ENCODE measurements around the gene TMEM39B.
"Not testable (repeated sequence)": the region's sequence is repeated elsewhere in the genome, so short reads cannot be mapped to it uniquely, and the experiment has no call there.

The TMEM39B gene

DNA sequence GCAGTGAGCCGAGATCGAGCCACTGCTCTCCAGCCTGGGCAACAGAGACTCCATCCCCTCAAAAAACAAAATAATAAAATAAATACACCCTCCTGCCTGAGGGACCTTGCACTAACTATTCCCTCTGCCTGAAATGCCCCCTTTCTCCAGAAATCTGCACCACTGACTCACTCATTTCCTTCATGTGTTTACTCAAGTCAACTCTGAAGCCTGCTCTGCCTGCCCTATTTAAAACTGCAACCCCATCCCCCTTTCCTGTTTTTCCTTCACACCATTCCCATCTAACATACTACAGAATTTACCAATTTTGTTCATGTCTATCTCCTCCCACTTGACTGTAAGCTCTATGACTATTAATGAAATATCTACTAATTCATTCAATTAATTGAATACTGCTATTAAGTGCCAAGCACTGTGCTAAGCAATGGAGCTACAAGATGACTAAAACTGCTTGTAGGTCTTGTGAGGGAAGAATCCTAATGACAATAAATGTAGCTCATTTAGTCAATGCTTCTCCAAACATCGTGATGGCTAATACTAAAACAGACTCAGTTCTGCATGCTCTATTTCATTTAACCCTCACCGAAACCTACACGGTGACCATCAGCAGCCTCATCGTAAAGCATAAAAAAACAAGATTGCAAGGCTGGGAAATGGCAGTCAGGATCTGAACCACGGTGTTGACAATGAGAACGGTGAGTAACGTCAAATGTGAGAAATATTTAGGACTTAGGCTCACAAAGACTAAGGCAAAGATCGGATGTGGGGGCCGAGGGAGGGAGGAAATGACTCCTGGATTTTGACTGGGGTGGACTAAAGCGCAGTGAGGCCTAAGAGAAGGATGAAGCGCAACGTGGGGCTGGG, 749 bp upstream of the TMEM39B start:
- no peak for DNase-seq

DNA sequence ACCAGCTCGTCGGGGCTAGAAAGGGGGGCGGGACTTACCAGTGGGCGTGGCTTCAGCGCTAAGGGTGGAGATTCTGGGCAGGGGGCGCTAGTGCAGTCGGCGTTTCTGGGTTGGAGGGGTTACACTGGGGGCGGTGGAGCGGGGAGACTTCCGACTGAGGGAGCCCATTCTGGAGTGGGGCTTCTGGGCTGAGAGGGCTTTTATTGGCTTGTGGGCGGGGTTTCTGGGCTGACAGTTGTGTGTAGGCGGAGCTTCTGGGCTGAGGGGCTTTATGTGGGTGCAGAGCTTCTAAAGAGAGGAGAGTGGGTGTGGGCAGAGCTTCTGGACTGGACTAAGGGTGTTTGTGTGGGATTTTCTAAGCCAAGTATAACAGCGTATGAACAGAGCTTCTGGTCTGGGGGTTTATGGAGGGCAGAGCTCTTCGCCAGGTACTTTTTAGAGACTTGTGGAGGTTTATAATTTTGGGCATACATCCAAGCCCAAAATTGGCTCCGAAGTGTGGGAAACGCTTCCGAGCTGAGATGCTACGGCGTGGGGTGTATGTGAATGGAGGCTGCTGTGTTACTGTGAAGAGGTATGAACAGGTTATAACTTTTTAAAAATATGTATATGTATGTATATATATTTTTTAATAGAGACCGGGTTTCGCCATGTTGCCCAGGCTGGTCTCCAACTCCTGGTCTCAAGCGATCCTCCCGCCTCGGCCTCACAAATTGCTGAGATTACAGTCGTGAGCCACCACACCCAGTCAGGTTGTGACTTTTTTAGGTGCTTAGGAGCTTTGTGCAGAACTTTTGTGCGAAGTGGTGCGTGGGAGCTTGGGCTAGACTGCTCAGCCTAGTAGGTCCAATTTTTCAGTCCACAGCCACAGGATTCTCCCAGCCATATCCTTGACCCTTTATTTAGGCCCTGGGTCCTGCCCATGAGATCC, 825 bp downstream of the TMEM39B start:
- DNase-seq = no peak

DNA sequence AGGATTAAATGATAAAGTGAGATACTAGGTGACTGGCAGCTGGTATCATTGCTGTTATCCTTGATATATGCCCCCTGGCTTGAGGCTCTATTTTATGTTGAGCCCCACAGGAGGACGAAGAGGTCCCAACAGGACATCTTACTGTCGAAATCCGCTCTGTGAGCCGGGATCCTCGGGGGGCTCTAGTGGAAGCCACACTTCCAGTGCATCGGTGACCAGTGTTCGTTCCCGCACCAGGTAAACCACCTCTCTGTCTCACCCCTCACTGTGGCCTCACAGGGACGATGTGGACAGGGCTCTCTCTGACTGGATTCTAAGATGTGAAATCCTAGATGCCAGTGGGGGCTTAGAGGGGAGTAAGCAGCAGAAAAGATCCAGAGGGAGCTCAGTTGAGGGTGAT, 2.1 kb downstream of the TMEM39B start:
- DNase-seq = no peak

DNA sequence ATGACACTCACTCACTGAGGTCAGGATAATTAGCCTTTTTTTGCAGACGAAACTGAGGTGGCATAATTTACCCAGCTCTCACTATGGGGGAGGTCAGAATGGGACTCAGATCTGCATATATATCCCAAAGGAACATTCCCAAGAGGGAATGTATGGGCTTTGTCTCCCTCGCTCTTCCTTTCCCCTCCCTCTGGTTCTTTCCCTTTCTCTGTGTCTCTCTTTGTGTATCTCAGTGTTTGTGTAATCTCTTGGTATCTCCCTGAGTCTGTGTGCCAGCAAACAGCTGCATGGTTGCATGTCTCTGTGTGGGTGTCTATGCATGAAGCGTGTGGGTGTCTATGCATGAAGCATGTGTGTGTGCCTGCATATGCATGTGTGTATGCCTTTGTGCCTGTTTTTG, 4.7 kb downstream of the TMEM39B start:
- DNase-seq = no peak

DNA sequence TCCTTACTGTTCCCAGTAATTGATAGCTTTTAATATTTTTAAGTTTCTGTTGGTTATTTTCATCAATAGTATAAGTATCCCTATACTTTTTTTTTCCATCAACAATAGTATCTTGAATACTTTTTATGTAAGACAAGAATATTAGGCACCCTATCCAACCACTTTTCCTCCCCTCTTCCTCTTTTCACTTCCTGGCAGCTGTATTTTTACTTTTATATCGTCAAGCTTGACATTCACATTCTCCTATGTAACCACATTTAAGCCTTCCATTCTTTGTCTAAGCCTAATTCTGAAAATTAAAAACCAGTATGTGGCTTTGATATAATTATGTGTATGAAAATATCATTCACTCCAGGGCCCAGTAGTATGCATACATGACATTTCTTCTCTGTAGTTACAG, 9.3 kb downstream of the TMEM39B start:
- no peak for DNase-seq

DNA sequence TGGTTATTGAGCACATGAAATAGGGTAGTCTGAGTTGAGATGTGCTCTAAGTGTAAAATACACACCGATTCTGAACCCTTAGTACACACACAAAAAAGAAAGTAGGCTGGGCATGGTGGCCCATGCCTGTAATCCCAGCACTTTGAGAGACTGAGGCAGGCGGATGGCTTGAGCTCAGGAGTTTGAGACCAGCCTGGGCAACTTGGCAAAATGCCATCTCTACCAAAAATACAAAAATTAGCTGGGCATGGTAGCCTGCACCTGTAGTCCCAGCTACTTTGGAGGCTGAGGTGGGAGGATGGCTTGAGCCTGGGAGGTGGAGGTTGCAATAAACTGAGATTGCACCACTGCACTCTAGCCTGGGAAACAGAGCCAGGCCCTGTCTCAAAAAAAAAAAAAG, 13.6 kb downstream of the TMEM39B start:
- DNase-seq = not testable (repeated sequence)

DNA sequence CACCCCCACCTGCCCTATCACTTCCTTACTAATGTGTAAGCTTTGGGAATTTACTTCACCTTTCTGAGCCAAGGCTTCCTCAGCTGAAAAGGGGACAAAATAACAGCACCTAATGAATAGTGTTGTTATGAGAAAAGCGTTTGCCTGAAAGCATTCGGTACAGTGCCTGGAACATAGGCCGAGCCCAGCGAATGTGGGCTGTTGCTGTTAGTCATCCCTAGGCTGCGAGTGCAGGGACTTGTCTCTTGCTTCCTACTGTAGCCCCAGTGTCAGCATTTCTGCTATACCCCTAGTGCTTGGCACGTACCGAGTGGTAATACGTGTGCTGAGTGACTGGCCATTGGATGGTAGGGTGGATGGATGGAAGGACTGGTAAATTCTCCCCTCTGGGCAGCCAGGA, 18.4 kb downstream of the TMEM39B start:
- no peak for DNase-seq

DNA sequence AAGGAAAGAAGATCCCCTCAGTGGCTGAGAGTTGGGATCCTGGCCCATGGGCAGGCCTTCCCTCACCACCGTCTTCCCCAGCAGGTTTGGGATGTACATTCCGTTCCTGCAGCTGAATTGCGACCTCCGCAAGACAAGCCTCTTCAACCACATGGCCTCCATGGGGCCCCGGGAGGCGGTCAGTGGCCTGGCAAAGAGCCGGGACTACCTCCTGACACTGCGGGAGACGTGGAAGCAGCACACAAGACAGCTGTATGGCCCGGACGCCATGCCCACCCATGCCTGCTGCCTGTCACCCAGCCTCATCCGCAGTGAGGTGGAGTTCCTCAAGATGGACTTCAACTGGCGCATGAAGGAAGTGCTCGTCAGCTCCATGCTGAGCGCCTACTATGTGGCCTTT, 18.9 kb downstream of the TMEM39B start:
- DNase-seq = no peak

DNA sequence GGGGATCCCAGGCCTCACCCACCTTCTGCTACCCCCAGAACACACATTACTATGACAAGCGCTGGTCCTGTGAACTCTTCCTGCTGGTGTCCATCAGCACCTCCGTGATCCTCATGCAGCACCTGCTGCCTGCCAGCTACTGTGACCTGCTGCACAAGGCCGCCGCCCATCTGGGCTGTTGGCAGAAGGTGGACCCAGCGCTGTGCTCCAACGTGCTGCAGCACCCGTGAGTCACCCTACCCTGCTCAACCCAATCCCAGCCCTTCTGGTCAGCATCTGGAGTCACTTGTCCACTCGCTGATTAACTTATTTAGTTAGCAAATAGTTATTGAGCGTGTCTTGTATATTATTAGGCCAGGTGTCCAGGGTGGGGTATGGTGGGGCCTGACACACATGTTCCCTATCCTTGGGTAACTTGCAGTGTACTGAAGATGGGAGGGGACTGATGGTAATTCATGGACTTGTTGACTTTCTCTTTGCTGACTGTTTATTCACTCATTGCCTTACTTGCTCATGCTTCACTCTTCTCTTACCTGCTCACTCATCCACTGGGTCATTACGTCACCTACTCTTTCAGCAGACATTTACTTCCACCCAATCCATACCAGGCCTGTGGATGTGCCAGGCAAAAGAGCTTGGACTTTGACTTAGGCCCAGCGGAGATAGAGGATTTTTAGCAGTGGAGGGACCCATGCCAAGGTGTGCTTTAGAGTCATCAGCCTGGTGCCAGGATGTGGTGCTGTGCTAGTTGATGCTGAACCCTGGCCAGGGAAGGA, 22.2 kb downstream of the TMEM39B start:
- no peak for DNase-seq

DNA sequence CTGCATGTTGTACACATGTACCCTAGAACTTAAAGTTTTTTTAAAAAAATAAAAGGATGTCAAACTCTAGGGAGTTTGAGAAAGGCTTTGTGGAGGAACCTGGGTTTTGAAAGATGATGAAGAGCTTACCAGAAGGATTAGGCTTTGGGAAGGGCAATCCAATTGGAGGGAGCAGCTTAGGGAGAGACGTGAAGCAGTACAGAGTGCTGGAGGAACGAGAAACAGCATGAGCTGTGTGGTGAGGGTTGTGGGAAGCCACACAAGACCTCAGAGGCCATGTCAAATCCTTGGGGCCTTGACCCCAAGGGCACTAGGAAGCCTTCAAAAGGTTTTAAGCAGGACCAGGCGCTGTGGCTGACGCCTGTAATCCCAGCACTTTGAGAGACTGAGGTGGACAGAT, 26.7 kb downstream of the TMEM39B start:
- no peak for DNase-seq

DNA sequence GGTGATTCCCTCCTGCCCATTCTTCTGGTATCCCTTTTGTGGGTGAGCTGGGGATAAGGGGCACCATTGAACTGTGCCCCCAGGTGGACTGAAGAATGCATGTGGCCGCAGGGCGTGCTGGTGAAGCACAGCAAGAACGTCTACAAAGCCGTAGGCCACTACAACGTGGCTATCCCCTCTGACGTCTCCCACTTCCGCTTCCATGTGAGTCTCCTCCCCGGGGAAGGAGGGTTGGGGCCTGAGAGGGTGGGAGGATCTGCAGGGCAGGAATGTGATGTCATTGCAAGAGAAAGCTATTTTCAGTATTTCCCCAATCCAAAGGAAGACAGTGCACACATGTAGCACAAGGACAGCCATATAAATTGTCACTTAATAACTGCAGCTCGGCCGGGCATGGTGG, 27.6 kb downstream of the TMEM39B start:
- DNase-seq = no peak

DNA sequence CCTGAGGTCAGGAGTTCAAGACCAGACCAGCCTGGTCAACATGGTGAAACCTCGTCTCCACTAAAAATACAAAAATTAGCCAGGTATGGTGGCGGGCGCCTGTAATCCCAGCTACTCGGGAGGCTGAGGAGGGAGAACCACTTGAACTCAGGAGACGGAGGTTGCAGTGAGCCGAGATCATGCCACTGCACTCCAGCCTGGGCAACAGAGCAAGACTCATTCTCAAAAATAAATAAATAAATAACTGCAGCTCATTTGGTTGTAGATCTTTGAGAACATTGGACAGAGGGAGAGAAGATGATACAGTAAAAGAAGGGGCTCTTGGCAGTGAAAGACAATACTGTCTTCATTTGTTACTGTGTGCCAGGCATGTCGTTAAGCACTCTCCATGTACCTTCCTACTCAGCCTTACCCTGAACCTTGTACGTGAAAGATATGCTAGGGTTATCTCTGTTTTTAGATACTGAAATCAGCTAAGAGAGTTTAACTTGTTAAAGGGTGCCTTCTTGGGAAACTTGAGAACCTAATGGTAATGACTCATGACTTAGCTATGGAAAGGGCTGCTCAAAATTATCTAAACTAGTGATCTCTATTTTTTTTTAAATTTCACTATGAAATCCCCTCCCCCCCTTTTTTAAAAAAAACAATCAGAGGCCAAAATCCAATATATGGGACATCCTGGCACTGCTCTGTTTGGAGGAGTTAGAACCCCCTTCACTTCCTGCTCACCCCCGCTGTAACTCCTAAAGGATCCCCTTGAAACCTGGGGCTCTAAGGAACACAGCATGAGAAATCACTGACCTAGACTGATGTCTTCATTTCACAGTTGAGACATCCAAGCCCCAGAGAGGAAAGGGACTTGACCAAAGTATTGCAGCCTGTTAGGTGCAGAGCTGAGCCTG, 28.3 kb downstream of the TMEM39B start:
- DNase-seq = peak; percentile 22

DNA sequence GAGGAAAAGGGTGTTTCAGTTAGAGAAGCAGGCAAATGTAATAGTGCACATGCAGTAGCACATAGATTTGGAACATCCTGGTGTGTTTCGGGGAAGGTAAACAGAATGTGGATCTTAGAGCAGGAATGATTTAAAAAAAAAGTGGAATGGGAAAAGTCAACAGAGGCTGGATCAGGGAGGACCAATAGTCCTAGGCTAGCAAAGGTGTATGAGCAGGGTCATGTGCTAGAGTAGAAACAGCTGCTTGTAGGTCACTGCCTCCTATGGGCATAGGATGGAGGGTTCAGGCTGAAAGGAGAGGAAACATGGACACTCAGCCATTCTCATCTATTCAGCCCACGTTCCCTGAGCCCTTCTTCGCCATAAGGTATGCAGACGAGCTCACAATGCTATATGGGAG, 31.4 kb downstream of the TMEM39B start:
- no peak for DNase-seq

DNA sequence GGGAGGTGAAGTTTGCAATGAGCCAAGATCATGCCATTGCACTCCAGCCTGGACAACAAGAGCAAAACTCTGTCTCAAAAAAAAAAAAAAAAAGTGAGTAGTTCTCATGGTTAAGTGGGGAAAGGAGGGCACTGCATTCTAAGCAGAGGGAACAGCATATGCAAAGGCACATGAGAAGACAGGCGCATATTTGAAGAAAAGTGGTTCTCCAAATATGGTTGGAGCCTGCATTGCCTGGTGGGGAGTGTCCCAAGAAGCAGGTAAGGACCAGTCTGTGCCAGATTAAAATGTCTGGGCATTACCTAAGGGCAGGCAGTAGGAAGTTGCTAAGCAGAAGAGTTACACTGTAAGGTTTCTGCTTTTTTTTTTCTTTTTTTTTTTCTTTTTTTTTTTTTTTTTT, 32.6 kb downstream of the TMEM39B start:
- DNase-seq = no peak

DNA sequence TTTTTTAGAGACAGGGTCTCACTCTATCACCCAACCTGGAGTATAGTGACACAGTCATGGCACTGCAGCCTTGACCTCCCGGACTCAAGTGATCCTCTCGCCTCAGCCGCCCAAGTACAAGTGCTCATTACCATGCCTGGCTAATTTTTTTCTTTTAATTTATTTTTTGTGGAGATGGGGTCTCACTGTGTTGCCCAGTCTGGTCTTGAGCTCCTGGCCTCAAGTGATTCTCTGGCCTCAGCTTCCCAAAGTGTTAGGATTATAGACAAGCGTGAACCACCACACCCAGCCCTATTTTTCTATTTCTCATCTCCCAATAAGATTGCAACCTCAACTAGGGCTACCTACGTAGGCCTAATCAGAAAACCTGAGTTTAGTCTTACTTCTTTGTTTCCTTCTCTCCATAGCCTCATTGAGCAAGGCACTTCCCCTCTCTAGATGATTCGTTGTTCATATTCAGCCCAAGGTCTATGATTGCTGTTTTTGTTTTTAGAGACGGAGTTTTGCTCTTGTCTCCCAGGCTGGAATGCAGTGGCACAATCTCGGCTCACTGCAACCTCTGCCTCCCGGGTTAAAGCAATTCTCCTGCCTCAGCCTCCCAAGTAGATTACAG, 34.0 kb downstream of the TMEM39B start:
- DNase-seq = no peak

DNA sequence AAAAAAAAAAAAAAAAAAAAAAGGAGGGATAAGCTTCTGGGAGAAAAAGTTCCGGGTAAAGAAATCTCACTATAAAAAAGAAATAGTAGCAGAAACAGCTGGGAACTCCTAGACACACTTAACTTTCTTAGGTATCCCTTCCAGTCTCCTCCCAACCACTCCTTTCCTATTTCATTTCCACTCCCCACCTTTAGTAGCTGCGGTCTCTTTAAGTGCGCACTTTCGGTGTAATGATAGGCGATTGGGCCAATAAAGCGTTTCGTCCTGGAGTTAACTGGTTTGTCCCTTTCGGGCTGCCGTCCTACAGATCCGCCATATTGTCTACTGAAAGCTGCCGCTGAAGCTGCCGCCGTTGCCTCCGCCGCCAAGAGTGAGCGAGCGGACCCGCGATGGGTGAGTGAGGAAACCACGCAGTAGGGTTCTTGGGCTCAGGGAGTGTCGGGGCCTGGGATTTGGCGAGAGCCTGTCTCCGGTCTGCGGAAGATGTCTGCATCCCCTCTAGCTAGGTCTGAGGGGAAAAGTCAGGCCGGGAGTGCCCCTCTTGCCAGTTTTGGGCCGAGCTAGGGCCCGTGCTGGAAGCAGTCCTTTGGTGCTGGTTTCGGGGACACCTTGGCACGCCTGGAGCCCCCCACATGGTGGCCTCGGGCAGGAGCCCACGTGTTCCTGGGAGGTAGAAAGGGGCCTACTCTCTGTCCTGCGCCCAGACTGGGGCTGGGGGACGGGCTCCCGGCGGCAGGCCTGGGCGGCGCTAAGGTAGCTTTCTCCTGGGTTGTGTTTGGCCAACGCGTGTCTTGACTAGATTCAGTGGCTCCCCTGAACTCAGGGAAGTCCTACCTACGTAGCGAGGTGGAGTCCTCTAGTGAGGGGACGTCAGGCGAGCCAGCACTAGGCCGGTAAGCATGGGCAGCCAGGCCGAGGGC, 35.3 kb downstream of the TMEM39B start, which contains the start of gene KPNA6:
Gene KPNA6, plus strand, starts transcription at position 315 of the 920 bp plus-strand sequence. Its CDS starts 75 bp downstream, at position 390.
- DNase-seq = peak; percentile 96

DNA sequence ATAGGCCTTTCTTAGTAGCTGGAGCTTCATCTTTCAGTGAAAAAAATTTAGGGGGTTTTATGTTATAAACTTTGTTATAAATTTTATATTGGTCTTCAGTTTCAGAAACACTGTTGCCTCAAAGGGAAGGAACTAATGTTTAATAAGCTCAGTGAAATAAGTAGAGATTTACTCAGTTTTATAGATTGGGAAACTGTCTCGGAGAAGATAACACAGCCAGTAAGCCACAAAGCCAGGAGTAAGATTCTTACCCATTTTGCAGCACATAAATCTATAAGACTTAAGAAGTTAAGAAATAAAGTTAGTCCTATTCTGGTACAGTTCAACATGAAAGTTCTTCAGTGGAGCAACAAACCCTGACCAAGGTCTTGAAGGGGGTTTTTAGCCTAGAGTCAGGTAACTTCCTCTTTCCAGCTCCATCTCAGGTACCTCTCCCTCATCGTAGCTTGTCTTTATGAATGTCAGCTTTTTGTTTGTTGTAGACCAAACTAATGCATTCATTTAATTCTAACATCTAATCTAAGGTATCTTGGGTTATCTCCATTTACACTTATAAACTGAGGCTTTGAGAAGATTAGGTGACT, 38.4 kb downstream of the TMEM39B start:
- no peak for DNase-seq

DNA sequence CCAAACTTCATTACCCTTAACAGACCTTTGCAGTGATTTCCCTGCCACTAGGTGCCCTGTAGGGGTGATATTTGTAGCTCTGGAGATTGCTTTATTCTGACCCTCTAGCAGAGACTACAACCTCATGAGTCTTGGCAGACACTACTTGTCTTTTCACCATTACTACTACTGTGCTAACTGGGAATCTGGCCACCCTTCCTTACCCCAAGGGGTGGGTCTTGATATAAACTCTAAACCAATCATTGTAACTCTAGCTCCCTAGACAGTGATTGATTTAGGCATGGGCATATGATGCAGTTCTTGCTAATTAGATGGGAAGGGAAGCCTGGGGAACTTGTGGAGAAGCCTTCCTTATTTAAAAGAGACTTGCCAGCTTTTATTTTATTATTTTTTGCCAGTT, 39.0 kb downstream of the TMEM39B start:
- DNase-seq = no peak

DNA sequence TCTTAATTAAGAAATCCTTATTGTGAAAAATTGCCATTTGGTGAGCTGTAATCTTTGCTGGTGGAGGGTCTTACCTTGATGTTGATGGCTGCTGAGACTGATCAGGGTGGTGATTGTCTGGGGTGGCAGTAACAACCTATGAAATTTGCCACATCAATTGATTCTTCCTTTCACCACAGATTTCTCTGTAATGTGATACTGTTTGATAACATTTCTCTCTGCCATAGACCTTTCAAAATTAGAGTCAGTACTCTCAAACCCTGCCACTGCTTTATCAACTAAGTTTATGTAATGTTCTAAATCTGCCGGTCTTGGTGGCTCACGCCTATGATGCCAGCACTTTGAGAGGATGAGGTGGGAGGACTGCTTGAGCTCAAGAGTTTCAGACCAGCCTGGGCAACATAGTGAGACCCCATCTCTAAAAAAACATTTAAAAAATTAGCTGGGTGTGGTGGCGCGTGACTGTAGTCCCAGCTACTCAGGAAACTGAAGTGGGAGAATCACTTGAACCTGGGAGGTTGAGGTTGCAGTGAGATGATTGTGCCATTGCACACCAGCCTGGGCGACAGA, 40.2 kb downstream of the TMEM39B start:
- DNase-seq = no peak

DNA sequence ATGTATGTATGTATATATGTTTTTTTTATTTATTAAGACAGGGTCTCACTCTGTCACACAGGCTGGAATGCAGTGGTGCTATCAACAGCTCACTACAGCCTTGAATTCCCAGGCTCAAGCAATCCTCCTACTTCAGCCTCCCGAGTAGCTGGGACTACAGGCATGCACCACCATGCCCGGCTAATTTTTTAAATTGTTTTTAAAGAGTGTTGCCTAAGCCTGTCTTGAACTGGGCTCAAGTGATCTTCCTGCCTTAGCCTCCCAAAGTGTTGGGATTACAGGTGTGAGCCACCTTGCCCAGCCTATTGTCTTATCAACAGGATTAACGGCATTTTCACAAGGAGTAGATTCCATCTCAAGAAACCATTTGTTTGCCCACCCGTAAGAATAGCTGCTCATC, 40.7 kb downstream of the TMEM39B start:
- not testable (repeated sequence) for DNase-seq

Data from OCI-M1 (cell line).